A673 (cell line): ENCODE data around the gene STARD13.

Experiments used
- CTCF ChIP-seq: fragments of 300-800, 200-600 bp; sonication (generic); conservative IDR thresholded peaks from 2 replicates; pipeline ENCODE4 v1.5.1; 2017; ENCODE audit warnings: low read depth, mild to moderate bottlenecking, antibody characterized with exemption, low read length, moderate library complexity, mixed read lengths
- EZH2 ChIP-seq: fragments of 200-600 bp; sonication (generic); IDR thresholded peaks from 2 replicates; pipeline ENCODE4 v1.6.1; 2017; ENCODE audit warnings: borderline replicate concordance, low read depth, mild to moderate bottlenecking, mixed read lengths, antibody characterized with exemption, low read length; ENCODE audit not compliant: poor library complexity, severe bottlenecking

- no peak for TF ChIP-seq EZH2
- no peak for TF ChIP-seq CTCF
Measured at GRCh38 chr13:33256148-33256840, 29.3 kb downstream of the STARD13 start.
